Esophagus squamous epithelium (tissue), 4 donors: ENCODE data around the gene G0S2.

Experiments
- POLR2A ChIP-seq, 4 donors: fragments of 450-650 bp; IDR thresholded peaks; one replicate each; pipeline ENCODE4 v1.6.1; 2017; ENCODE audit warnings: antibody characterized with exemption in 4 of 4, mild to moderate bottlenecking in 4 of 4, moderate library complexity in 3 of 4
- TF ChIP-seq, protein P1 (sequence below), 6 experiments: fragments of 450-650 bp in 4 of 6; fragments of 200-600 bp in 2 of 6; sonication (generic) in 2 of 6; IDR thresholded peaks; one replicate each; pipeline ENCODE4 v1.5.1; 2016 to 2019; ENCODE audit warnings: antibody characterized with exemption in 6 of 6, mild to moderate bottlenecking in 4 of 6, moderate library complexity in 4 of 6

DNA sequence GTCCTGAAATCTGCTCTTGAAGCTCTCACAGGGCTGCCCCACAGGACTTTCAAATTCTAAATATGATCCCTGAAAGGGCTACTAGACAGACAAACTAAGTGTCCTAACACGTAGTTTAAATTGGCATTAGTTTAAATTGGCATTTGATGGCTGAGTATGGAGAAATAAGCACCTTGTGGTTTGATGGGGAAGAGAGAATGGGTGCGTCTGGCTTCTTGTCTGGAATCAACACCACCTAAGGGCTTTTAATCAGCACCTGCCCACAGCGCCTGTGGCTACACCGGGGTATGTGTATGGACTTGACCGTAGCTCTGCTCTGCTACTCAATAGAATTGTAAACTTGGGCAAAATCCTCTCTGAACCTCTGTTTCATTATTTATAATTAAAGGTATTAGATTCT, 17.3 kb upstream of the G0S2 start:
- TF ChIP-seq, protein P1, sequence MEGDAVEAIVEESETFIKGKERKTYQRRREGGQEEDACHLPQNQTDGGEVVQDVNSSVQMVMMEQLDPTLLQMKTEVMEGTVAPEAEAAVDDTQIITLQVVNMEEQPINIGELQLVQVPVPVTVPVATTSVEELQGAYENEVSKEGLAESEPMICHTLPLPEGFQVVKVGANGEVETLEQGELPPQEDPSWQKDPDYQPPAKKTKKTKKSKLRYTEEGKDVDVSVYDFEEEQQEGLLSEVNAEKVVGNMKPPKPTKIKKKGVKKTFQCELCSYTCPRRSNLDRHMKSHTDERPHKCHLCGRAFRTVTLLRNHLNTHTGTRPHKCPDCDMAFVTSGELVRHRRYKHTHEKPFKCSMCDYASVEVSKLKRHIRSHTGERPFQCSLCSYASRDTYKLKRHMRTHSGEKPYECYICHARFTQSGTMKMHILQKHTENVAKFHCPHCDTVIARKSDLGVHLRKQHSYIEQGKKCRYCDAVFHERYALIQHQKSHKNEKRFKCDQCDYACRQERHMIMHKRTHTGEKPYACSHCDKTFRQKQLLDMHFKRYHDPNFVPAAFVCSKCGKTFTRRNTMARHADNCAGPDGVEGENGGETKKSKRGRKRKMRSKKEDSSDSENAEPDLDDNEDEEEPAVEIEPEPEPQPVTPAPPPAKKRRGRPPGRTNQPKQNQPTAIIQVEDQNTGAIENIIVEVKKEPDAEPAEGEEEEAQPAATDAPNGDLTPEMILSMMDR (IDR thresholded peaks at IDR 0.05), result no peak
- TF ChIP-seq POLR2A (IDR thresholded peaks at IDR 0.05), result no peak
